ENCODE data around the gene AGR3.

Gene AGR3

GRCh38 chr7:16818732-16819131, 63.1 kb downstream of the AGR3 start:
- DNase-seq, result no peak

DNA sequence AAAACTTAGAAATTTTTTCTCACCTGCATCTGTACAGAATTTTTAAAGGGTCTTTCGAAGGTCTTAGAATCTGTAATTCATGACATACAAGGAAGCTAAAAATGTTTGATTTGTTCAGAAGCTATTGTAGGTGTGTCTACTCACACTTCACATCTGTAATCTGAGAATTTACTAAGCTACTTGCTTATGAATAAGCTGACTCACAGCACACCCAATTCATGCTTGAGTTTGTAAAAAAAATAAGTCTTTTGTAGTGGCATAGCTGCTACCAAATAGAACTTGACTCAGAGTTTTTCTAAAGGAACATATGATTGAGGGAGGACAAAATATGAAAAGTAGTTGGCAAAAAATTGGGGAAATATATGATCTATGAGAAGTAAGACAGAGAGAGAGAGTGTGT, 64.2 kb downstream of the AGR3 start:
- no peak for DNase-seq

DNA sequence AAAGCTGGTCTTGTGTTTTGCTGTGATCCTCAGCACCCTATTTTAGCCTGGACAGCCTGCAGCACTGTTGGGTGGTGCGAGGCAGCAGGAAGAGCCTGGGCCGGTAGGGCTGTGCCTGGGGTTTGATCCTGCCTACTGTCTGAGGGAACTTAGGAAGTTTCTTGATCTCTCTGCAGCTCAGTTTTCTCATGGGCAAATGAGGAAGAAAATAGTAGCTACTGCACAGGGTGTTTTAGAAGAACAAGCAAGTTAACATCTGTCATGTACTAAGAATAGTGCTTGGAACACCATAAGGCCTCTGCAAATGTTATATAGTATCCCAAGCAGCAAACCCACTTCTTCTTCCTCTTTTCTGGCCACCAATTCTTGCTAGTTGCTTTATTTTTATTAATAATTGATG, 65.0 kb downstream of the AGR3 start:
- DNase-seq, result no peak

- DNase-seq, result no peak
Measured at GRCh38 chr7:16815001-16815400, 66.8 kb downstream of the AGR3 start.

- no peak for DNase-seq
Measured at GRCh38 chr7:16813232-16813616, 68.6 kb downstream of the AGR3 start.

DNA sequence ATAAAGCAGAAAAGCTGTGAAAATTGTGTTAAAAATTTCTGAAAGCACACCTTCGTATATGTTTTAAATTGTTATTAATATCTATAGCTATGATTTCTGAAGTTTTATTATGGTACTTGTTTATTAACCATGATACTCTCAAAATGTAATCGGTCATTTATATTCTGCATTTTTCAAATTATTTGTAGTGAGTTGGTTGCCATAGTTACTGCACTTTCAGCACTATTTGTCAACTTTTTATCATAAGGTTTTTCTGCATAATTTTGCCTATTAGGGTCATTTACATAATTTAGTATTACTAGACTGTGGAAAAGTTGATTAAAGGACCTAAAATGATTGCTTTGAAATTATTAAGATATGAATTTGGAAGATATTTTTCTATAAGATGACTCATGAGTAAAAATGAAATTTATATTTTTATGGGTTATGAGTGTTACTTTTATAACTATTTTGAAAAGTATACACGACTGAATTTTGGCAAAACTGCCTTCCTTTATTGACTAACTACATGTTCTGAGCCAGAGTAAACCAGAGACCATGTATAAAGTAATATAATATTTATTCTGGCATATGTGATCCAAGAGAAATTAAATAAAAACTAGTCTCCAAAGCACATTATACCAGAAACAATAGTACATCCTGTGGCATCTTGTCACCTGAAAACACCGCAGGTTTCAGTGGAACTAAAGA, 69.1 kb downstream of the AGR3 start:
- no peak for DNase-seq

DNA sequence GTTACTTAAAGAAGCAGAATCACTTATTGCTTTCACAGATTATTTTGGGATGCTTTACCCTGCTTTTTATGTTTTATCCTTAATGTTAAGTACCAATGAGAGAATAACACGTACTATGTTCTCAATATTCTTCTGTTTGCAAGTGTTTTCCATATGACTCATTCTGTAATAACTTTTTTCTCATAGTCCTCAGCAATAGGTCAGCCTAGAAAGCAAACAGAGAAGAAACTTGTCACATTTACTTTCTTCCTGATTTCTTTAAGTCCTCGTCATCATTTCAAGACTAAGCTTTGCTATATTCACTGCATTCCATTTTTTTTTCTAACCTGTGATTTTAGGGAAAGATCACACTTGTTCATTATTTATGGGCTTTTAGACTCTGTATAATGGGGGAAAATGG, 70.2 kb downstream of the AGR3 start:
- no peak for DNase-seq

DNA sequence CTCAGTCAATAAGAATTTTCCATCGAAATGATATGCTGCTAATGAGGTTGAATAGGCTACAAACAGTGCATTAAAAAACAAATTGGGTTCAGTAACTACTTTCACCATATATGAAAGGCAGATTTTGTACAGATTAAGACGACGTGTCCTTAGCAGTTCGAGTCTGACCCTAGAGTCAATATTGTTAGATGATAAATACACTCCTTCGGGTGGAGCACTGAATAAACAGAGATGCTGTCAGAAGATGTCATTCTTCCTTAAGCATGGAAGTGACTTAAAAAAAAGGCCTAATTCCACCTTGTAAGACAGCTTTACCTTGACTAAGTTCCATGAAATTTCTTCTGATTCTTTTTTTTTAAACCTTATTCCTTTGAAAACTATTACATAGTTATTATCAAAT, 71.2 kb downstream of the AGR3 start:
- no peak for DNase-seq

DNA sequence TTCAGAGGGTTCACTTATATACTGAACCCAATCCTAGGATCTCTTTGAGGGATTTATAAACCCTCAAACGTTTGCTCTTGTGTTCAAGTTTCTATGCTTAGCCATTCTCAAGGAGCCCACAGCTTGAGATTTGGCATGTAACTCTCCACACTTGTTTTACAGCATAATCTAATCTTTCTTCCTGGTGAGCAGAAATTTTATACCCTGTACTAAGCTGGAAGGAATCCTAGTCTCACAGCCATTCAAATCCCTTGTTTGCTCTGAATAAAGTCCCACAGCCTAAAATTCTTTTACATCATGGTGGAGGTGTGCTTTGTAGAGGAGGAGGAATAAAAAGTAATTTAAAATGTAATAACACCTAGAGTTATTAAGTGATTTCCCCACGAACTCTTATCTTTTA, 71.7 kb downstream of the AGR3 start:
- DNase-seq, result no peak
